Measurements from ENCODE around the gene AGBL1.

Gene AGBL1

GRCh38 chr15:86797135-86797534 lies 717.5 kb downstream of the AGBL1 start:
- TF ChIP-seq, protein P1, sequence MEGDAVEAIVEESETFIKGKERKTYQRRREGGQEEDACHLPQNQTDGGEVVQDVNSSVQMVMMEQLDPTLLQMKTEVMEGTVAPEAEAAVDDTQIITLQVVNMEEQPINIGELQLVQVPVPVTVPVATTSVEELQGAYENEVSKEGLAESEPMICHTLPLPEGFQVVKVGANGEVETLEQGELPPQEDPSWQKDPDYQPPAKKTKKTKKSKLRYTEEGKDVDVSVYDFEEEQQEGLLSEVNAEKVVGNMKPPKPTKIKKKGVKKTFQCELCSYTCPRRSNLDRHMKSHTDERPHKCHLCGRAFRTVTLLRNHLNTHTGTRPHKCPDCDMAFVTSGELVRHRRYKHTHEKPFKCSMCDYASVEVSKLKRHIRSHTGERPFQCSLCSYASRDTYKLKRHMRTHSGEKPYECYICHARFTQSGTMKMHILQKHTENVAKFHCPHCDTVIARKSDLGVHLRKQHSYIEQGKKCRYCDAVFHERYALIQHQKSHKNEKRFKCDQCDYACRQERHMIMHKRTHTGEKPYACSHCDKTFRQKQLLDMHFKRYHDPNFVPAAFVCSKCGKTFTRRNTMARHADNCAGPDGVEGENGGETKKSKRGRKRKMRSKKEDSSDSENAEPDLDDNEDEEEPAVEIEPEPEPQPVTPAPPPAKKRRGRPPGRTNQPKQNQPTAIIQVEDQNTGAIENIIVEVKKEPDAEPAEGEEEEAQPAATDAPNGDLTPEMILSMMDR (IDR thresholded peaks at IDR 0.05; ENCODE audit: low read depth, low read length, missing control alignments): no peak
- H3K4me3 ChIP-seq (ENCODE audit: low read depth, low read length): no peak overlapping the region
- no peak for DNase-seq (ENCODE audit: low read depth)

DNA sequence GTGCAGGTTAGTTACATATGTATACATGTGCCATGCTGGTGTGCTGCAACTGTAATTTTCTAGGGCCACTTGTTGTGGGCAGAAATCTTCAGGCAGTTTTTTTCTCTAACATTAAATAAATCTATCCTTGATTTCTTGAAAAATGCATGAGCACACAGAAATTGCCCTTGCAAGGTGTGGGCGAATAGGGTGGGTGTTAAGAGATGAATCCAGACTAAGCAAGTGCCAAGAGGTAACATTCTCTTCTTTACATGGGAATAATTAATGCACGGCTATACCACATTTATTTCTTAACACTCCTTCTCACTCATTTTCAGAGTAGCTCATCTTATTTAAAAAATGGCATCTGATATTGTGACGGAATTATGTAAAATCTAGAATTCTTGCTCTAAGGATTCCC lies 719.6 kb downstream of the AGBL1 start:
- TF ChIP-seq, protein P1 (IDR thresholded peaks at IDR 0.05; ENCODE audit: low read depth, low read length, missing control alignments): no peak
- no peak overlapping the region for H3K4me3 ChIP-seq (ENCODE audit: low read depth, low read length)
- no peak for DNase-seq (ENCODE audit: low read depth)

- DNase-seq (ENCODE audit: low read depth): no peak
- TF ChIP-seq, protein P1 (IDR thresholded peaks at IDR 0.05; ENCODE audit: low read depth, low read length, missing control alignments): no peak
Observed at GRCh38 chr15:86802244-86802643, 722.6 kb downstream of the AGBL1 start.

GRCh38 chr15:86804406-86804805 lies 724.7 kb downstream of the AGBL1 start:
- no peak overlapping the region for H3K4me3 ChIP-seq (ENCODE audit: low read depth, low read length)
- TF ChIP-seq, protein P1 (IDR thresholded peaks at IDR 0.05; ENCODE audit: low read depth, low read length, missing control alignments): no peak
- DNase-seq (ENCODE audit: low read depth): no peak

More at GRCh38 chr15:86802244-86802643, 722.6 kb downstream of the AGBL1 start:
- no peak overlapping the region for H3K4me3 ChIP-seq (ENCODE audit: low read depth, low read length)

- no peak overlapping the region for H3K4me3 ChIP-seq (ENCODE audit: low read depth, low read length)
- DNase-seq (ENCODE audit: low read depth): no peak
- TF ChIP-seq, protein P1 (IDR thresholded peaks at IDR 0.05; ENCODE audit: low read depth, low read length, missing control alignments): no peak
Observed at GRCh38 chr15:86810329-86810728, 730.7 kb downstream of the AGBL1 start.

- TF ChIP-seq, protein P1 (IDR thresholded peaks at IDR 0.05; ENCODE audit: low read depth, low read length, missing control alignments): no peak
- no peak overlapping the region for H3K4me3 ChIP-seq (ENCODE audit: low read depth, low read length)
- DNase-seq (ENCODE audit: low read depth): no peak
Observed at GRCh38 chr15:86813892-86814291, 734.2 kb downstream of the AGBL1 start.

- DNase-seq (ENCODE audit: low read depth): no peak
- no peak overlapping the region for H3K4me3 ChIP-seq (ENCODE audit: low read depth, low read length)
- TF ChIP-seq, protein P1 (IDR thresholded peaks at IDR 0.05; ENCODE audit: low read depth, low read length, missing control alignments): no peak
Observed at GRCh38 chr15:86829245-86829644, 749.6 kb downstream of the AGBL1 start.

All from GM12864 (cell line).